H9 (cell line): ENCODE measurements around the gene CAT. TPM values are rescaled to one million over a fixed set of nuclear protein-coding genes. Genes with fewer than 3 reads are reported as not detected.

Source experiments
- DNase-seq: peaks from one replicate; pipeline ENCODE4 v3.0.0-alpha.2; 2017
- H2AFZ ChIP-seq: one replicate; pipeline ENCODE4 v1.6.1; 2013; ENCODE audit warnings: mild to moderate bottlenecking, low read length, control low read depth, moderate library complexity
- H2AK5ac ChIP-seq: 2 replicates; pipeline ENCODE4 v1.6.1; 2013; ENCODE audit warnings: low read length, control low read depth, mixed read lengths; ENCODE audit not compliant: insufficient read length
- H2BK120ac ChIP-seq: one replicate; pipeline ENCODE4 v1.6.1; 2013; ENCODE audit warnings: low read depth, mild to moderate bottlenecking, low read length, control low read depth, inconsistent platforms; ENCODE audit not compliant: poor library complexity, severe bottlenecking
- H2BK12ac ChIP-seq: 2 replicates; pipeline ENCODE4 v1.6.1; 2013; ENCODE audit warnings: low read length, control low read depth, mixed read lengths, low read depth; ENCODE audit not compliant: insufficient read length
- H2BK15ac ChIP-seq: 2 replicates; pipeline ENCODE4 v1.6.1; 2013; ENCODE audit warnings: low read depth, low read length, control low read depth
- H2BK20ac ChIP-seq: one replicate; pipeline ENCODE4 v1.6.1; 2013; ENCODE audit warnings: low read depth, mild to moderate bottlenecking, low read length, control low read depth, inconsistent platforms; ENCODE audit not compliant: poor library complexity, severe bottlenecking
- H2BK5ac ChIP-seq: 2 replicates; pipeline ENCODE4 v1.6.1; 2013; ENCODE audit warnings: low read length, control low read depth, mixed read lengths; ENCODE audit not compliant: insufficient read length
- H3K14ac ChIP-seq: 2 replicates; pipeline ENCODE4 v1.6.1; 2013; ENCODE audit warnings: low read length, control low read depth; ENCODE audit not compliant: insufficient read depth
- H3K18ac ChIP-seq: 2 replicates; pipeline ENCODE4 v1.6.1; 2013; ENCODE audit warnings: low read depth, mild to moderate bottlenecking, mixed read lengths, low read length, control low read depth; ENCODE audit not compliant: insufficient read length
- H3K23ac ChIP-seq: 2 replicates; pipeline ENCODE4 v1.6.1; 2013; ENCODE audit warnings: low read length, control low read depth, mixed read lengths, low read depth; ENCODE audit not compliant: insufficient read length
- H3K23me2 ChIP-seq: 2 replicates; pipeline ENCODE4 v1.6.1; 2013; ENCODE audit warnings: low read depth, mild to moderate bottlenecking, mixed read lengths, low read length, control low read depth; ENCODE audit not compliant: insufficient read length, poor library complexity, severe bottlenecking
- H3K27ac ChIP-seq: 2 replicates; pipeline ENCODE4 v1.5.1; 2013; ENCODE audit warnings: low read length, control low read depth, mixed read lengths, low read depth; ENCODE audit not compliant: insufficient read length
- H3K27me3 ChIP-seq: 2 replicates; pipeline ENCODE4 v1.6.1; 2013; ENCODE audit warnings: low read length, control low read depth, inconsistent platforms; ENCODE audit not compliant: insufficient read depth
- H3K4ac ChIP-seq: 2 replicates; pipeline ENCODE4 v1.6.1; 2013; ENCODE audit warnings: low read depth, mild to moderate bottlenecking, control low read depth, inconsistent platforms, low read length, moderate library complexity
- H3K4me1 ChIP-seq: 2 replicates; pipeline ENCODE4 v1.6.1; 2013; ENCODE audit warnings: low read length, control low read depth, inconsistent platforms; ENCODE audit not compliant: insufficient read depth
- H3K4me2 ChIP-seq: 2 replicates; pipeline ENCODE4 v1.6.1; 2013; ENCODE audit warnings: low read length, control low read depth, mixed read lengths; ENCODE audit not compliant: insufficient read length, insufficient read depth
- H3K56ac ChIP-seq: 2 replicates; pipeline ENCODE4 v1.6.1; 2013; ENCODE audit warnings: low read depth, mild to moderate bottlenecking, mixed read lengths, low read length, control low read depth; ENCODE audit not compliant: insufficient read length
- H3K79me1 ChIP-seq: 2 replicates; pipeline ENCODE4 v1.6.1; 2013; ENCODE audit warnings: low read depth, mild to moderate bottlenecking, moderate library complexity, low read length, control low read depth, inconsistent platforms; ENCODE audit not compliant: insufficient read depth, poor library complexity, severe bottlenecking
- H3K79me2 ChIP-seq: 2 replicates; pipeline ENCODE4 v1.6.1; 2013; ENCODE audit warnings: low read length, control low read depth, inconsistent platforms; ENCODE audit not compliant: insufficient read depth
- H3K9ac ChIP-seq: 2 replicates; pipeline ENCODE4 v1.6.1; 2013; ENCODE audit warnings: low read length, control low read depth, mixed read lengths; ENCODE audit not compliant: insufficient read length; ENCODE audit errors: extremely low read depth
- H3K9me3 ChIP-seq: one replicate; pipeline ENCODE4 v1.6.1; 2013; ENCODE audit warnings: low read depth, low read length, inconsistent platforms; ENCODE audit not compliant: control insufficient read depth
- H3T11ph ChIP-seq: one replicate; pipeline ENCODE4 v1.6.1; 2013; ENCODE audit warnings: mild to moderate bottlenecking, low read length, control low read depth, inconsistent platforms
- H4K20me1 ChIP-seq: one replicate; pipeline ENCODE4 v1.6.1; 2013; ENCODE audit not compliant: control insufficient read depth, insufficient read length, insufficient read depth
- H4K5ac ChIP-seq: 2 replicates; pipeline ENCODE4 v1.6.1; 2013; ENCODE audit warnings: low read depth, mild to moderate bottlenecking, mixed read lengths, low read length, control low read depth; ENCODE audit not compliant: insufficient read length
- H4K8ac ChIP-seq: replicated peaks from 2 replicates; pipeline ENCODE4 v1.6.1; 2013; ENCODE audit warnings: low read length, control low read depth, mixed read lengths, low read depth; ENCODE audit not compliant: insufficient read length
- H4K91ac ChIP-seq: 2 replicates; pipeline ENCODE4 v1.6.1; 2013; ENCODE audit warnings: low read depth, mild to moderate bottlenecking, moderate library complexity, mixed read lengths, low read length, control low read depth; ENCODE audit not compliant: insufficient read length
- H3K27ac Mint-ChIP-seq, 3 experiments: 2 replicates in 2 of 3; 3 replicates in 1 of 3; pipeline ENCODE4 v1.8.0; 2020 to 2021; ENCODE audit warnings: mixed read lengths in 3 of 3, mild to moderate bottlenecking in 1 of 3, moderate library complexity in 1 of 3
- H3K27me3 Mint-ChIP-seq: 2 replicates; pipeline ENCODE4 v1.8.0; 2021; ENCODE audit warnings: low read depth, mild to moderate bottlenecking, moderate library complexity, mixed read lengths
- H3K36me3 Mint-ChIP-seq, 3 experiments: 2 replicates in 2 of 3; 3 replicates in 1 of 3; pipeline ENCODE4 v1.8.0; 2020 to 2021; ENCODE audit warnings: low read depth in 3 of 3, mixed read lengths in 3 of 3; ENCODE audit not compliant: insufficient read depth in 1 of 3
- H3K4me1 Mint-ChIP-seq, 2 experiments: 2 replicates each; pipeline ENCODE4 v1.8.0; 2020; ENCODE audit warnings: mixed read lengths in 2 of 2
- H3K4me3 Mint-ChIP-seq, 2 experiments: 2 replicates in 1 of 2; 3 replicates in 1 of 2; pipeline ENCODE4 v1.8.0; 2020 to 2021; ENCODE audit warnings: mild to moderate bottlenecking in 2 of 2, mixed read lengths in 2 of 2, moderate library complexity in 1 of 2
- H3K9me3 Mint-ChIP-seq, 2 experiments: 2 replicates in 1 of 2; 3 replicates in 1 of 2; pipeline ENCODE4 v1.8.0; 2020; ENCODE audit warnings: mild to moderate bottlenecking in 2 of 2, mixed read lengths in 2 of 2, moderate library complexity in 1 of 2
- WGBS: extraction: QIAGEN DNeasy Blood & Tissue Kit; methylation state at CpG from one replicate; pipeline ENCODE4 v1.1.7; 2013; ENCODE audit warnings: missing lambda C conversion rate, low lambda C conversion rate, mixed read lengths; ENCODE audit not compliant: insufficient read length; ENCODE audit errors: extremely low coverage; 5-methylcytosine and 5-hydroxymethylcytosine counted together
- total RNA-seq: library from RNA; stranded (reverse); gene quantifications from 2 replicates; pipeline ENCODE4 v1.2.1, GENCODE V29; 2021
- TF ChIP-seq, protein P1 (sequence below): fragments of 200-600 bp; sonication (generic); conservative IDR thresholded peaks from 3 replicates; pipeline ENCODE4 v1.8.0; 2021; ENCODE audit warnings: antibody characterized with exemption, mild to moderate bottlenecking

The CAT gene
- total RNA-seq, 1 experiment from 2014 or later: 9.9 TPM

DNA sequence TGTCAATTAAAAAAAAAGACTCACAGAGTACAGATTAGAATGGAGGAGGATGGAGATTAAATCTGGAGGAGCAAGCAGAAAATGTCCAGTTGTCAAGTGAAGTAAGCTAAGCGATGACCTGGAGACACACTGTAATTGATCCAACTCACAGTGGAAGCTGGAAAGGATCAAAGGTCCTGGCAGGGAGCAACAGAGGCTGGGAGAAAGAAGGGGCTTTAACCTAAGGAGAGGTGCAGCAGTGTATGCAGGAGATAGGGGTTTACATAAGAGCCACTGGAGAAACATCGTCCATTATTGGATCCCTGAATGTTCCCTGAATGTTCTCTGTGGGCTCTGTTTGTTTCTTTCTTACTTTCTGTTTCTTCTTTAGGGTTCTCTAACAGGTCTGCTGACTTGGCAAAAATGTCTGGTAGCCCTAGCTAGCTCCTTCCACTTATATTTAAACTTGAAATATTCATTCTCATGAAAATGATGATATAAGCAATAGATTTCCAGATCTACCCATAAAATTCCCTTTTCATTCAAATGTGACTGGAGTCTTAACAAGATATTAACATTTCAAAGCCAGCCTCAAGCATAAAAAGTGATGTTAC is 30.1 kb upstream of the CAT start:
- peaks cover 7% of the 10 kb centered on the region for H3K9me3 ChIP-seq
- H3K4me2 ChIP-seq: no peak overlapping the region
- no peak overlapping the region for H3K18ac ChIP-seq
- H3K14ac ChIP-seq: no peak overlapping the region
- H4K5ac ChIP-seq: no peak overlapping the region
- H3K27ac ChIP-seq: no peak overlapping the region
- Mint-ChIP-seq H3K9me3 (peaks cover 11 to 12% of the 10 kb centered on the region in 2 experiments), H3K4me1 (peaks cover 0 to 4% of the 10 kb centered on the region in 2 experiments; a peak in 1 of 4 replicates), H3K27ac (no peak overlapping the region), H3K4me3 (no peak overlapping the region), H3K36me3 (peaks cover 4 to 11% (median 5%) of the 10 kb centered on the region in 3 experiments; a peak in 6 of 7 replicates), H3K27me3 (peaks cover 20% of the 10 kb centered on the region)
- H3K23ac ChIP-seq: no peak overlapping the region
- no peak overlapping the region for H2BK120ac ChIP-seq
- no peak overlapping the region for H2BK12ac ChIP-seq
- no peak overlapping the region for H3K4ac ChIP-seq
- WGBS: no CpG with 5 or more reads among the region's 2 CpGs
- H4K8ac ChIP-seq: no peak overlapping the region
- TF ChIP-seq, protein P1, sequence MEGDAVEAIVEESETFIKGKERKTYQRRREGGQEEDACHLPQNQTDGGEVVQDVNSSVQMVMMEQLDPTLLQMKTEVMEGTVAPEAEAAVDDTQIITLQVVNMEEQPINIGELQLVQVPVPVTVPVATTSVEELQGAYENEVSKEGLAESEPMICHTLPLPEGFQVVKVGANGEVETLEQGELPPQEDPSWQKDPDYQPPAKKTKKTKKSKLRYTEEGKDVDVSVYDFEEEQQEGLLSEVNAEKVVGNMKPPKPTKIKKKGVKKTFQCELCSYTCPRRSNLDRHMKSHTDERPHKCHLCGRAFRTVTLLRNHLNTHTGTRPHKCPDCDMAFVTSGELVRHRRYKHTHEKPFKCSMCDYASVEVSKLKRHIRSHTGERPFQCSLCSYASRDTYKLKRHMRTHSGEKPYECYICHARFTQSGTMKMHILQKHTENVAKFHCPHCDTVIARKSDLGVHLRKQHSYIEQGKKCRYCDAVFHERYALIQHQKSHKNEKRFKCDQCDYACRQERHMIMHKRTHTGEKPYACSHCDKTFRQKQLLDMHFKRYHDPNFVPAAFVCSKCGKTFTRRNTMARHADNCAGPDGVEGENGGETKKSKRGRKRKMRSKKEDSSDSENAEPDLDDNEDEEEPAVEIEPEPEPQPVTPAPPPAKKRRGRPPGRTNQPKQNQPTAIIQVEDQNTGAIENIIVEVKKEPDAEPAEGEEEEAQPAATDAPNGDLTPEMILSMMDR: no peak
- H3K9ac ChIP-seq: no peak overlapping the region
- no peaks in the 10 kb centered on the region for H3K27me3 ChIP-seq
- no peaks in the 10 kb centered on the region for H4K20me1 ChIP-seq
- no peak for DNase-seq
- H3K4me1 ChIP-seq: no peaks in the 10 kb centered on the region
- no peak overlapping the region for H2AK5ac ChIP-seq
- no peak overlapping the region for H2AFZ ChIP-seq
- H2BK5ac ChIP-seq: no peak overlapping the region
- H3K56ac ChIP-seq: no peak overlapping the region
- peaks cover 1% of the 10 kb centered on the region; the same call in 1 of the 2 replicates for H3K79me2 ChIP-seq
- H2BK20ac ChIP-seq: no peak overlapping the region
- no peaks in the 10 kb centered on the region for H3K23me2 ChIP-seq
- no peak overlapping the region for H3T11ph ChIP-seq
- H2BK15ac ChIP-seq: no peak overlapping the region
- H4K91ac ChIP-seq: no peak overlapping the region
- no peaks in the 10 kb centered on the region for H3K79me1 ChIP-seq
